Mucosa of rectum (tissue), 2 donors: ENCODE measurements around the gene LIG3.
"Not testable (repeated sequence)": the region's sequence is repeated elsewhere in the genome, so short reads cannot be mapped to it uniquely, and the experiment has no call there.

Experiments
- H3K27ac ChIP-seq, 2 donors: one replicate each; pipeline ENCODE4 v1.7.0; 2013; ENCODE audit warnings: inconsistent platforms in 2 of 2, low read depth in 2 of 2, low read length in 2 of 2
- H3K27me3 ChIP-seq, 2 donors: one replicate each; pipeline ENCODE4 v1.7.0; 2013; ENCODE audit warnings: low read length in 2 of 2; ENCODE audit not compliant: control insufficient read depth in 2 of 2, insufficient read depth in 2 of 2
- H3K36me3 ChIP-seq, 2 donors: one replicate each; pipeline ENCODE4 v1.7.0; 2013; ENCODE audit warnings: low read length in 2 of 2; ENCODE audit not compliant: control insufficient read depth in 2 of 2, insufficient read depth in 2 of 2
- H3K4me1 ChIP-seq, 2 donors: one replicate each; pipeline ENCODE4 v1.7.0; 2013; ENCODE audit warnings: low read length in 2 of 2, mild to moderate bottlenecking in 1 of 2; ENCODE audit not compliant: control insufficient read depth in 2 of 2, insufficient read depth in 2 of 2
- H3K4me3 ChIP-seq, 2 donors: one replicate each; pipeline ENCODE4 v1.7.0; 2013; ENCODE audit warnings: low read length in 2 of 2
- H3K9ac ChIP-seq, 2 donors: one replicate each; pipeline ENCODE4 v1.7.0; 2013; ENCODE audit warnings: low read length in 2 of 2, low read depth in 1 of 2, mild to moderate bottlenecking in 1 of 2
- H3K9me3 ChIP-seq, 2 donors: one replicate each; pipeline ENCODE4 v1.7.0; 2013; ENCODE audit warnings: low read length in 2 of 2; ENCODE audit not compliant: control insufficient read depth in 2 of 2
- donor health status: healthy.
- donor health status: Normal muscosa, but diverticular disease.

LIG3 gene

GRCh38 chr17:34999456-34999855, 19.1 kb downstream of the LIG3 start:
- H3K27ac ChIP-seq: no peak overlapping the region
- no peak overlapping the region for H3K9ac ChIP-seq
- H3K36me3 ChIP-seq: peaks cover 45 to 74% of the 10 kb centered on the region in 2 donors
- no peaks in the 10 kb centered on the region for H3K9me3 ChIP-seq
- H3K4me1 ChIP-seq: peaks cover 0 to 3% of the 10 kb centered on the region in 2 donors
- H3K4me3 ChIP-seq: no peak overlapping the region
- H3K27me3 ChIP-seq: no peaks in the 10 kb centered on the region

- peaks cover 36 to 74% of the 10 kb centered on the region in 2 donors for H3K36me3 ChIP-seq
- not testable (repeated sequence) for H3K27me3 ChIP-seq, H3K9me3 ChIP-seq, H3K27ac ChIP-seq, H3K4me1 ChIP-seq, H3K9ac ChIP-seq, H3K4me3 ChIP-seq
Observed at GRCh38 chr17:35000965-35001364, 20.7 kb downstream of the LIG3 start.

GRCh38 chr17:35001549-35001948, 21.2 kb downstream of the LIG3 start:
- Histone ChIP-seq H3K27ac (no peak overlapping the region), H3K36me3 (peaks cover 35 to 69% of the 10 kb centered on the region in 2 donors), H3K4me3 (no peak overlapping the region), H3K27me3 (no peaks in the 10 kb centered on the region), H3K9me3 (no peaks in the 10 kb centered on the region), H3K4me1 (peaks cover 0 to 3% of the 10 kb centered on the region in 2 donors), H3K9ac (no peak overlapping the region)

- H3K4me3 ChIP-seq: no peak overlapping the region
- no peaks in the 10 kb centered on the region for H3K27me3 ChIP-seq
- peaks cover 0 to 3% of the 10 kb centered on the region in 2 donors for H3K4me1 ChIP-seq
- H3K27ac ChIP-seq: no peak overlapping the region
- H3K36me3 ChIP-seq: peaks cover 38 to 63% of the 10 kb centered on the region in 2 donors
- no peak overlapping the region for H3K9ac ChIP-seq
- no peaks in the 10 kb centered on the region for H3K9me3 ChIP-seq
Observed at GRCh38 chr17:35002876-35003551, 22.7 kb downstream of the LIG3 start.

- Histone ChIP-seq H3K27me3 (no peaks in the 10 kb centered on the region), H3K4me1 (no peaks in the 10 kb centered on the region), H3K36me3 (peaks cover 39 to 55% of the 10 kb centered on the region in 2 donors), H3K9me3 (no peaks in the 10 kb centered on the region), H3K27ac (no peak overlapping the region), H3K4me3 (no peak overlapping the region), H3K9ac (no peak overlapping the region)
Observed at GRCh38 chr17:35003778-35004177, 23.5 kb downstream of the LIG3 start.

- H3K4me3 ChIP-seq: no peak overlapping the region
- H3K27ac ChIP-seq: no peak overlapping the region
- H3K9ac ChIP-seq: no peak overlapping the region
- no peaks in the 10 kb centered on the region for H3K9me3 ChIP-seq
- peaks cover 41 to 53% of the 10 kb centered on the region in 2 donors for H3K36me3 ChIP-seq
- H3K27me3 ChIP-seq: no peaks in the 10 kb centered on the region
- no peaks in the 10 kb centered on the region for H3K4me1 ChIP-seq
Observed at GRCh38 chr17:35006345-35006744, 26.0 kb downstream of the LIG3 start.

- H3K9me3 ChIP-seq: no peaks in the 10 kb centered on the region
- no peaks in the 10 kb centered on the region for H3K4me1 ChIP-seq
- peaks cover 41 to 53% of the 10 kb centered on the region in 2 donors for H3K36me3 ChIP-seq
- no peak overlapping the region for H3K27ac ChIP-seq
- no peaks in the 10 kb centered on the region for H3K27me3 ChIP-seq
- no peak overlapping the region for H3K4me3 ChIP-seq
- H3K9ac ChIP-seq: no peak overlapping the region
Observed at GRCh38 chr17:35006961-35007360, 26.6 kb downstream of the LIG3 start.

GRCh38 chr17:35010093-35010492, 29.8 kb downstream of the LIG3 start:
- no peak overlapping the region for H3K27ac ChIP-seq
- H3K9ac ChIP-seq: no peak overlapping the region
- H3K36me3 ChIP-seq: peaks cover 34 to 43% of the 10 kb centered on the region in 2 donors
- H3K4me3 ChIP-seq: no peak overlapping the region
- no peaks in the 10 kb centered on the region for H3K9me3 ChIP-seq
- H3K4me1 ChIP-seq: no peaks in the 10 kb centered on the region
- no peaks in the 10 kb centered on the region for H3K27me3 ChIP-seq

- Histone ChIP-seq H3K4me1 (no peaks in the 10 kb centered on the region), H3K27ac (no peak overlapping the region), H3K9ac (no peak overlapping the region), H3K9me3 (no peaks in the 10 kb centered on the region), H3K4me3 (no peak overlapping the region), H3K36me3 (peaks cover 49 to 53% of the 10 kb centered on the region in 2 donors), H3K27me3 (no peaks in the 10 kb centered on the region)
Observed at GRCh38 chr17:35011671-35012216, 31.4 kb downstream of the LIG3 start.

- Histone ChIP-seq H3K27ac (no peak overlapping the region), H3K4me1 (peaks cover 0 to 6% of the 10 kb centered on the region in 2 donors), H3K36me3 (peaks cover 55 to 66% of the 10 kb centered on the region in 2 donors), H3K4me3 (no peak overlapping the region), H3K9me3 (no peaks in the 10 kb centered on the region), H3K27me3 (no peaks in the 10 kb centered on the region), H3K9ac (no peak overlapping the region)
Observed at GRCh38 chr17:35016369-35016768, 36.1 kb downstream of the LIG3 start.
